GM19238 (cell line): ENCODE measurements around the gene TANC1.

ENCODE experiments used
- DNase-seq: peaks from one replicate; pipeline ENCODE4 v3.0.0; 2011; ENCODE audit warnings: low spot score; ENCODE audit not compliant: insufficient read length

TANC1 gene

DNA sequence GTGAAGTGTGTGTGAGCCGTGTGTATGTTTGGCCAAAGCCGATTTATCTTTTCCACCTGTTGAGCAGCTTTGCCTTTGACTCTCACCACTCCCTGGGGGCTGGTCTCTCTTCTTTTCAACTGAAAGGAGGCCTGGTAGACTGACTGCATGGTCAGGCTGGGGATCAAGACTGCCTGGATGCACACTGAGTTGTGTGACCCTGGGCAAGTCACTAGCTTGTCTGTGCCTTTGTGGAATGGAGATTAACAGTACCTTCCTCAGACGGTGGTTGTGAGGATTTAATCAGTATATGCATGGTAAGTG, 85.5 kb downstream of the TANC1 start:
- DNase-seq = no peak

- DNase-seq = no peak
Observed at GRCh38 chr2:159054985-159055384, 86.5 kb downstream of the TANC1 start.

- no peak for DNase-seq
Observed at GRCh38 chr2:159060518-159060917, 92.1 kb downstream of the TANC1 start.

GRCh38 chr2:159063677-159064076, 95.2 kb downstream of the TANC1 start:
- no peak for DNase-seq

DNA sequence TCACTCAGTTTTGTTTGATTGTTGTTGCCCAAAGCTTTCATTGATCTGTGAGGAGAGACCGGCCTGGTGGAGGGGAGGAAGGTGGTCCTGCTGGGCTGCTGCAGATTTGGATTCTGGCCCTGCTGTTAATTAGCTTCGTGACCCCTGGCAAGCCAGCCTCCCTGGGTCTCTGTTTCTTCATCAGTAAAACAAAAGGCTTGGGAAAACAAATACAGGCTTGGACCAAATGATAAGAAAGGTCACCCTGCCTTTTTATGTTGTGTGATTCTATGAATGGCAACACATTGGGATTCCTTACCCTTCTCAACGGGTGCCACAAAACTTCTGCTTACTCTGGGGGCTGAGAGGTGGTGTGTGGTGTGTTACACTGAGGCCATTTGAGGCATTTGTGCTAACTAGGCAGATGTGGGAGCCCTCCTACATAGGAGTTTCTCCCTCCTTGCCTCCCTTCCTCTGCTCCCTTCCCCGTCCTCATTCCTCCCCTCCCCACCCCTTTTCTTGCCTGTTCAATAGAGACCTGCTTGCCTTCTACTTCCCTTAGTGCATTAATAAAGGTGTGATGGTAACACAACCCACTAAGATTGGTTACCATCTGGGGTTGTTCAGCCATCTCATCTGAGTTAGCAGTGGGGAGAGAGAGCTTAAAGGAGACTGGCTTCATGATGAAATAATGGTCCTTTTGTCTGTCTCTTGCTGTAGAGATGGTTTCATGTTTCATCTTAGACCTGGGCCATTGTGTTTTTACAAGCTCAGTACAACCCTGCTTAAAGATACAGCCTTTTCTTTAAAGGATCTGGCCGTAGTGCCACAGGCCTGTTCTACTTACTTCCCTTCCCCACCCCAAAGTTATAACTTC, 96.2 kb downstream of the TANC1 start:
- no peak for DNase-seq

- no peak for DNase-seq
Observed at GRCh38 chr2:159065313-159065712, 96.9 kb downstream of the TANC1 start.

DNA sequence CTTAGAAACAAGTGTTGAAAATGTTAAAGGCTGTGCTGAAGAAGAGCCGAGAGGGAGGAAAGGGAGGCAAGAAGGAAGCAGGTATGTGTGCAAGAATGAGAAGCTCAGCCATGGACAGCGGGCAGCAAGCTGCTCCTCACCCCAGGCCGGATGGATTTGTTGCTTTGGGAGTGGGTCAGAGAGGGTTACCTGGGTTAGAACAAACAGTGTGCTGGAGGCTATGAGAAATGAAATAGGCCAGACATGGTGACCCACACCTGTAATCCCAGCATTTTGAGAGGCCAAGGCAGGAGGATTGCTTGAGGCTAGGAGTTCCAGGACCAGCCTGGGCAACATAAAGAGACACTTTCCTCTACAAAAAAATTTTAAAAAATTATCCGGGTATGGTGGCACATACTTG, 97.5 kb downstream of the TANC1 start:
- DNase-seq = no peak

DNA sequence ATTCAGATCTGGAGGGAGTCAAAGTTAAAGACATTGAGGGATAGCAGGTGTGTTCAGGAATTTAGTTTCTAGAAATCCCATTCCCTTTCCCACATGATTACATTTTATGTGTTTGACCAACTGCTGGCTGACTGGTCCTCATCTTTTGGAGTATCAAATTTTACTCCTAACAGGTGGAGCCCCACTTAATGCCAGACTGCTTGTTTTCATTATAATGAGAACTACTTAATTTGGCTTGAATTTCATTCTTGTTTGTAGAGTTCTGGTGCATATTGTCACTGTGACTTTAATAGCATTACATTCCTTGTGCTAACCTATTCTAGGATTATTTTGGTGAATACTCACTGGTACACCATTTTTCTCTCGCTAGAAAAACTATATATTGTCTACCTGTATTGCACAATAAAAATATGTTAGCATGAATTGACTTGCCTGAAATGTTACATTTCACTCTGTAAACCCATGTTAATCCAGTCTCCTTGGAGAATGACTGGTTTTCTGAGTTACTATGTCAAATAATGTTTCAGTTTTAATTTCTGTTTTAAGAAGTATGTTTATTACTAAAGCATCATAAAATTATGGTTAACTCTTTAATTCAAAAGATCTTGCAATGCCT, 98.2 kb downstream of the TANC1 start:
- no peak for DNase-seq

DNA sequence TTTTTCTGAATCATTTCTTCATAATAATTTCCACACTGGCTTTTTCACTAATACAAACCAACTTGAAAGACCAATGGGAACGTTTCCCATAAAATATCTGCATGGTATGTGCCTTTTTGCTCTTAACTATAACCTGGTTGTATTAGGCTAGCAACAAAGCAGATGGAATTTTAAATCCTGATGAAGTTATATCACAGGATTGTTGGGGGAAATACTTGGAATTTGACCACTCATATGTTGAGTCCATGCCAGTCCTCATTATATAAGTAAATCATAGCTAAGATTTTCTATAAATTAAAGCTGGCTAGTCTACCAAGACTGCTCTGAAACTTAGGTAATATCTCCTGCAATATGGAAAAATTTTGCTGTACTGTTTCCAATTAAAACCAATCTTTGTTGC, 99.5 kb downstream of the TANC1 start:
- no peak for DNase-seq

DNA sequence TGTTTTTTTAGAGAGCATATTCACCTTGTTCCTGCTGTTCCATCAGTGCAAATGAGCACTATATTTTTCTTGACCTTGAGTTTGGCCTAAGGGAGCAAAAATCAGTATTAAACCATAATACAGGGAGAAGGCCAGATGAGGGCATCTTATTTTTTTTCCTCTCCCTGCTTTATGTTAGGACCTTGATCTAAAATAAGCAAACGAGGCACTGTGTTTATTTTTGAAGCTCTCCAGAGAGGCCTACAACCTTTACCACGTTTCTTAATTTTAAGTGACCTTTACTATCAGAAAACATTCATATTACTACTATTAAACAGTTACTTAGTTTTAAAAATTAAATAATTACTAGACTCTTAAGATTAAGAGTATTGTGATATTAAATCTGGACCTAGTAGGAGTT, 100.8 kb downstream of the TANC1 start:
- no peak for DNase-seq

GRCh38 chr2:159070235-159070634, 101.8 kb downstream of the TANC1 start:
- DNase-seq = no peak

DNA sequence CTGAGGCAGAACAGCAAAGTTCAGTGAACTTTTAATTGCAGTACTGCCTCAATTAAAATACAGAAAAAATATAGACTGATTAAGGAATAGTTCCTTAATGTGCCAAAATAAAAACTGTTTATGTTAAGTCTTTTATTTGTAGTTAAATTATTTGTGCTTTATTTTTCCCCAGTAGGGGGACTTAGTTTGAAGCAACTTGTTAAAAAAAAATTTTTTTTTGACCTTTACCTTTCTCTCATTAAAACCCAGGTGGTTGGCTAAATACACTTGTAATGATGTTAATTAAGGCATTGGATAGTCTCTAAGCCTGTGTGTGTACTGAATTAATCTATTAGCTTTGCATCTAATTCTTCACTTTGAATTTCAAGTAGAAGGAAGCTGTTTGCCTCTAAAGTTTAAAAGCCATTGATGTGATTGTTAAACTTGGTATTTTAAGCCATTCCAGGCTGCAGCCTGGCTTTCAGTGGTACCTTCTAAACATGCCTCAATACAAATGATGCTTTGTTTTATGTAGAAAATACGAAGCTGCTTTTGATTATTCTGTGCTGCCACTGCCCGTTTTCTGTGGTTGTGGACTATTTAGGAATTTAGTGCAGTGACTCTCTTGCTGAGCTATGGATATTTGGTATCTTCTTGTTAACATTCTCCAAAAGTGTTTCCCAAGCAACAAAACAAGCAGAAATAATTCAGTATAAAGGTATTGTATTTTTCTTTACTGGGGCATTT, 102.9 kb downstream of the TANC1 start:
- no peak for DNase-seq

DNA sequence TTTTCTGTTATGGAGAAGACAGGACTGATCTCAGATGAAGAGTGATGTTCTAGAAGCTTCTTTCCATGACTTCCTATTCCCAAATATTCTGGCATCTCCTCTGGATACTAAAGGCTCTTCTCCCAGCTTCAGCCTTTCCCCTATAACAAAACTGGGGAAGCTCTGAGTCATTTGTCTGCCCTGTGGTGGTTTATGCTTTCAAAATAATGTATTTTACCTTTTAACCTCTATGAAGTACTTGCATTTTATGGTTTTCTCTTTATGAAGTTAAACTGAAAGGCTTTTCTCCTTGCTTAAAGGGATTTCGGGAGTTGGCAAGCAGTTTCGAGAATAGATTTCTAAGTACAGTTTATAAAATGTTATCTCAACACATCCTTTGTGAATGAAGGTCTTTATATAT, 104.4 kb downstream of the TANC1 start:
- no peak for DNase-seq

- no peak for DNase-seq
Observed at GRCh38 chr2:159073256-159073655, 104.8 kb downstream of the TANC1 start.

DNA sequence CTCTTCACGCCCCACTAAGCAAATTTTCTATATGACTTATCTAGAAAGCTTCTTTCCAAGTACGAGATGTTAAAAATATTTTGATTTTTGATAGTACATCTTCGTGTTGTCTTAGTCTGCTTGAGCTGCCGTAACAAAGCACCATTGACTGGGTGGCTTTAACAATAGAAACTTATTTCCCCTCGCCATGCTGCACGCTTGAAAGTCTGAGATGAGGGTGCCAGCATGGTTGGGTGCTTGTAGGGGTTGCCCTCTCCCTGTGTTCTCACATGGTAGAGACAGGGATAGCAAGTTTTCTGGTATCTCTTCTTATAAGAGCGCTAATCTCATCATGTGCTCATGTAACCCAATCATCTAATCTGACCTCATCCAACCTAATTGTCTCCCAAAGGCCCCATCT, 106.2 kb downstream of the TANC1 start:
- no peak for DNase-seq

GRCh38 chr2:159075727-159076126, 107.3 kb downstream of the TANC1 start:
- no peak for DNase-seq

- no peak for DNase-seq
Observed at GRCh38 chr2:159076241-159076640, 107.8 kb downstream of the TANC1 start.

- DNase-seq = no peak
Observed at GRCh38 chr2:159077869-159078268, 109.4 kb downstream of the TANC1 start.

DNA sequence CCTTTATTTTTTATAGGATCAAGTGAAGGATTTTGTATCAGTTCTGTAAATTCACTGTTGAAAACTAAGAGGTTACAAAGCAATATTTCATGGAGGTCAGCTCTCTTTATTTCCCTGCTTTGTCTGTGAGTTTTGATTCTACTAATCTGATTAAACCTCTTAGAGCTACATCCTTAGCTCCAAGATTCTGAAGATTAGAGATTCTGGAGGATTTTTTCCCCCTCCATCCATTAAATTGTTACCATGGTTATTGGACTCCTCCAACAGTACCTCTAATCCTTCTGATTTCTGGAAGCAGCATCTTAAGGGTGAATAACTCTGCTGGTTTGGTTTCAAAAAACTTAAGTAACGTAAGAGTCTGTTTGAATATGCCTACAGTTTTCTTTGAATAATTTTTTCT, 110.0 kb downstream of the TANC1 start:
- no peak for DNase-seq

DNA sequence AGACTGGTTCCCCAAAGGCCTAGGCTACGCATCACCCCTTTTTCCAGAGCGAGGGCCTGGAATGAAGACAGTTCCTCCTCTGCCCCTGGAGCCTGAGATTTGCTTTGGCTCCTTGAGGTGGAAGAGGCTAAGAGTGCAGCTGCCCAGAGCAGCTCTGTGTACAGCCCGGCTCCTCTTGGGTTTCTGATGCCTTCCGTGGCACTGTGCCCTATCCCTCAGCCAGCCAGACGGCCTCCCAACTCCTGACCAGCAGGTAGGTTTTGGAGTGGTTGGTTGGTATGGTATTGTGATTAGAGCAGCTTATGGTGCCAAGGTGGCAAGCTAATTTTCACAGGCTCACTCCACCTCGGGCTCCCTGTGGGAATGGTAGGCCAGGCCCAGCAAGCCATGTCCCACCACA, 112.2 kb downstream of the TANC1 start:
- no peak for DNase-seq

DNA sequence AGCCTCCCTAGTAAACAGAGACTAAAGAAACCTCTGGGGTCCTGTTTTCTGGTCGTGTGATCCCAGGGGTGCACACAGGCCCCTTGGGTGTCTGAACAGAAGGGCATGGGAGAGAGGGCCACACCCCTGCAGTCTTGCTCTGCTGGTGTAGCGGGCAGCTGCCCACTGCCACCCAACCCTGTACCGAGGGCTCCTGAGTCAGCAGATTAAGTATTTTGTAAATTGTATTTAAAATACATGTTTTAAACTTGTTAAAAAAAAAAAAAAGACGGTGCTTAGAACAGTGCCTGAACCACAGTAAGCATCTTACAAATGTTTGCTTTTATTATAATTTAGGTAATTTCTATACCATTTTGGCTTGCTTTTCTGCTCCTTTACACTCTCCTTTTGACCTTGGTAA, 113.7 kb downstream of the TANC1 start:
- no peak for DNase-seq
